ENCODE data around the gene IZUMO4. TPM values are rescaled to one million over a fixed set of nuclear protein-coding genes. Genes with fewer than 3 reads are reported as not detected.
"Not testable (repeated sequence)": the region's sequence is repeated elsewhere in the genome, so short reads cannot be mapped to it uniquely, and the experiment has no call there.

IZUMO4 gene
- total RNA-seq, 1 experiment from 2014 or later, result 2.7 TPM

- no peak for DNase-seq (ENCODE audit: low spot score)
Observed at GRCh38 chr19:2080336-2080988, 16.3 kb upstream of the IZUMO4 start.

GRCh38 chr19:2081873-2082810 is 14.6 kb upstream of the IZUMO4 start:
- no peak for DNase-seq (ENCODE audit: low spot score)

GRCh38 chr19:2083174-2083854 is 13.4 kb upstream of the IZUMO4 start:
- no peak for DNase-seq (ENCODE audit: low spot score)

- no peak for DNase-seq (ENCODE audit: low spot score)
Observed at GRCh38 chr19:2084993-2085720, 11.6 kb upstream of the IZUMO4 start.

GRCh38 chr19:2086695-2087620 is 9.8 kb upstream of the IZUMO4 start:
- not testable (repeated sequence) for DNase-seq (ENCODE audit: low spot score)

- no peak for DNase-seq (ENCODE audit: low spot score)
Observed at GRCh38 chr19:2087621-2088100, 9.1 kb upstream of the IZUMO4 start.

GRCh38 chr19:2089001-2089711 is 7.6 kb upstream of the IZUMO4 start:
- DNase-seq (ENCODE audit: low spot score), result no peak

GRCh38 chr19:2089727-2090053 is 7.0 kb upstream of the IZUMO4 start:
- DNase-seq (ENCODE audit: low spot score), result no peak

- DNase-seq (ENCODE audit: low spot score), result not testable (repeated sequence)
Observed at GRCh38 chr19:2091926-2092525, 4.7 kb upstream of the IZUMO4 start.

GRCh38 chr19:2096034-2096479 is 658 bp upstream of the IZUMO4 start, which contains the start of gene MOB3A:
TSS of gene MOB3A (minus strand) at chr19:2096326. CDS start at chr19:2078560, 17,766 bp downstream.
- DNase-seq (ENCODE audit: low spot score), result peak; percentile 75

- peak; percentile 4 for DNase-seq (ENCODE audit: low spot score)
Observed at GRCh38 chr19:2097203-2097885, 629 bp downstream of the IZUMO4 start.

GRCh38 chr19:2097886-2098327 is 1.2 kb downstream of the IZUMO4 start:
- no peak for DNase-seq (ENCODE audit: low spot score)

GRCh38 chr19:2099054-2099501 is 2.4 kb downstream of the IZUMO4 start:
- DNase-seq (ENCODE audit: low spot score), result no peak

- no peak for DNase-seq (ENCODE audit: low spot score)
Observed at GRCh38 chr19:2099937-2100718, 3.4 kb downstream of the IZUMO4 start.

GRCh38 chr19:2100719-2101061 is 4.0 kb downstream of the IZUMO4 start:
- DNase-seq (ENCODE audit: low spot score), result no peak

GRCh38 chr19:2101417-2102335 is 5.0 kb downstream of the IZUMO4 start:
- DNase-seq (ENCODE audit: low spot score), result no peak
